ENCODE data around the gene PKD2. TPM values are rescaled to one million over a fixed set of nuclear protein-coding genes. Genes with fewer than 3 reads are reported as not detected.
A peak's percentile ranks its signal among the peaks of the same experiment; 100 is the strongest.

The PKD2 gene
- total and polyA plus RNA-seq, 2 of the 13 experiments (the other 11 are each of a cell fraction or from before 2014, with no cell fraction given) = 5.6 to 9.1 TPM

DNA sequence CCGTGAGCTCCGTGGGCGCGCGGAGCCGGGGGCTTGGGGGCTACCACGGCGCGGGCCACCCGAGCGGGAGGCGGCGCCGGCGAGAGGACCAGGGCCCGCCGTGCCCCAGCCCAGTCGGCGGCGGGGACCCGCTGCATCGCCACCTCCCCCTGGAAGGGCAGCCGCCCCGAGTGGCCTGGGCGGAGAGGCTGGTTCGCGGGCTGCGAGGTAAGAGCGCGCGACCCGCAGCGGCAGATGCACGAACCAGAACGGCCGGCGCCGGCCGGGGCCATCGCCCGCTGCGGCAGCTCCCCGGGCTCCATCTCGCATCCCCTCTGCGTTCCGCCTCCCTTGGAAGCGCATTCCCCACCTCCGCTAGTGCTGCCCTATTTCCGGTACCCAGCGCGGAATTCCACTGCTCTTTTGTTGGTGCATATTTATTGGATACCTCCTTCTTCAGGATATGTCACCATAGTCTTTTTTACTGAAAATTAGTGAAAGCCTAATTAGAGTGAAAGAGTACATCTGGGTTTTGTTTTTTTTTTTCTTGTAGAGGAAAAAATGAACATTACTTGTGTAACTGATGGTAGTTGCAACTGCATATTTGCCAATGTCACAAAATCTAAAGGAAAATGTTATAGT, 797 bp downstream of the PKD2 start (continued):
- TF ChIP-seq ZFX (CRISPR knock-in tag; IDR thresholded peaks at IDR 0.05; ENCODE audit: low read depth) (peak; percentile 19), TRAFD1 (CRISPR knock-in tag; IDR thresholded peaks at IDR 0.05; ENCODE audit: borderline replicate concordance) (no peak), HMGA1 (CRISPR knock-in tag; conservative IDR thresholded peaks at IDR 0.05) (no peak), TEAD3 (CRISPR knock-in tag; optimal IDR thresholded peaks at IDR 0.05; ENCODE audit: borderline replicate concordance) (peak; percentile 61), ZNF619 (CRISPR knock-in tag; IDR thresholded peaks at IDR 0.05) (no peak), KDM1A (CRISPR knock-in tag; IDR thresholded peaks at IDR 0.05) (0 out of 2 replicates have a peak, but pooled peaks have one; percentile 11), ZNF746 (CRISPR knock-in tag; IDR thresholded peaks at IDR 0.05) (no peak), NONO (IDR thresholded peaks at IDR 0.05) (no peak), NONO (CRISPR knock-in tag; conservative IDR thresholded peaks at IDR 0.05) (no peak), ZC3H4 (CRISPR knock-in tag; IDR thresholded peaks at IDR 0.05; ENCODE audit: borderline replicate concordance) (no peak), ZNF776 (CRISPR knock-in tag; IDR thresholded peaks at IDR 0.05) (peak; percentile 29; the same call in 1 of the 2 replicates), ZNF800 (CRISPR knock-in tag; IDR thresholded peaks at IDR 0.05) (0 out of 2 replicates have a peak, but pooled peaks have one; percentile 68), SYNCRIP (IDR thresholded peaks at IDR 0.05; ENCODE audit: insufficient read depth, low read depth, low read length) (no peak), ZFP91 (CRISPR knock-in tag; IDR thresholded peaks at IDR 0.05; ENCODE audit: borderline replicate concordance) (0 out of 2 replicates have a peak, but pooled peaks have one; percentile 26)
- TF ChIP-seq, protein P1, sequence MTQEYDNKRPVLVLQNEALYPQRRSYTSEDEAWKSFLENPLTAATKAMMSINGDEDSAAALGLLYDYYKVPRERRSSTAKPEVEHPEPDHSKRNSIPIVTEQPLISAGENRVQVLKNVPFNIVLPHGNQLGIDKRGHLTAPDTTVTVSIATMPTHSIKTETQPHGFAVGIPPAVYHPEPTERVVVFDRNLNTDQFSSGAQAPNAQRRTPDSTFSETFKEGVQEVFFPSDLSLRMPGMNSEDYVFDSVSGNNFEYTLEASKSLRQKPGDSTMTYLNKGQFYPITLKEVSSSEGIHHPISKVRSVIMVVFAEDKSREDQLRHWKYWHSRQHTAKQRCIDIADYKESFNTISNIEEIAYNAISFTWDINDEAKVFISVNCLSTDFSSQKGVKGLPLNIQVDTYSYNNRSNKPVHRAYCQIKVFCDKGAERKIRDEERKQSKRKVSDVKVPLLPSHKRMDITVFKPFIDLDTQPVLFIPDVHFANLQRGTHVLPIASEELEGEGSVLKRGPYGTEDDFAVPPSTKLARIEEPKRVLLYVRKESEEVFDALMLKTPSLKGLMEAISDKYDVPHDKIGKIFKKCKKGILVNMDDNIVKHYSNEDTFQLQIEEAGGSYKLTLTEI (CRISPR knock-in tag; conservative IDR thresholded peaks at IDR 0.05) = no peak
- TF ChIP-seq, protein P2, sequence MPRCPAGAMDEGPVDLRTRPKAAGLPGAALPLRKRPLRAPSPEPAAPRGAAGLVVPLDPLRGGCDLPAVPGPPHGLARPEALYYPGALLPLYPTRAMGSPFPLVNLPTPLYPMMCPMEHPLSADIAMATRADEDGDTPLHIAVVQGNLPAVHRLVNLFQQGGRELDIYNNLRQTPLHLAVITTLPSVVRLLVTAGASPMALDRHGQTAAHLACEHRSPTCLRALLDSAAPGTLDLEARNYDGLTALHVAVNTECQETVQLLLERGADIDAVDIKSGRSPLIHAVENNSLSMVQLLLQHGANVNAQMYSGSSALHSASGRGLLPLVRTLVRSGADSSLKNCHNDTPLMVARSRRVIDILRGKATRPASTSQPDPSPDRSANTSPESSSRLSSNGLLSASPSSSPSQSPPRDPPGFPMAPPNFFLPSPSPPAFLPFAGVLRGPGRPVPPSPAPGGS (CRISPR knock-in tag; IDR thresholded peaks at IDR 0.05) = no peak
- TF ChIP-seq, protein P3, sequence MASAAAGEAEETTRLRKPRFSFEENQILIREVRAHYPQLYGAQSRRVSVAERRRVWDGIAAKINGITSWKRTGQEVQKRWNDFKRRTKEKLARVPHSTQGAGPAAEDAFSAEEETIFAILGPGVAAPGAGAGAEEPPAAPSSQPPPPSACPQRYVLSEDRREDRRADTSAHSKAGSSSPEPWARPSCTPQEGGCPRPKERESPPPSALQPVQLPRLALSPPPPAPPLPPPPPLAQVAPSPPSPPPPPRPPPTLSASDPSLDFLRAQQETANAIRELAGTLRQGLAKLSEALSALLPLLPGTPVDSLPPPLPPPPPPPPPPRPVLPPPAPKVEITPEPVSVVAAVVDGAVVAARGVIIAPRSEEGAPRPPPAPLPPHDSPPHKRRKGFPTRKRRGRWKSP (CRISPR knock-in tag; IDR thresholded peaks at IDR 0.05) = 0 out of 2 replicates have a peak, but pooled peaks have one; percentile 43
- TF ChIP-seq, protein P4, sequence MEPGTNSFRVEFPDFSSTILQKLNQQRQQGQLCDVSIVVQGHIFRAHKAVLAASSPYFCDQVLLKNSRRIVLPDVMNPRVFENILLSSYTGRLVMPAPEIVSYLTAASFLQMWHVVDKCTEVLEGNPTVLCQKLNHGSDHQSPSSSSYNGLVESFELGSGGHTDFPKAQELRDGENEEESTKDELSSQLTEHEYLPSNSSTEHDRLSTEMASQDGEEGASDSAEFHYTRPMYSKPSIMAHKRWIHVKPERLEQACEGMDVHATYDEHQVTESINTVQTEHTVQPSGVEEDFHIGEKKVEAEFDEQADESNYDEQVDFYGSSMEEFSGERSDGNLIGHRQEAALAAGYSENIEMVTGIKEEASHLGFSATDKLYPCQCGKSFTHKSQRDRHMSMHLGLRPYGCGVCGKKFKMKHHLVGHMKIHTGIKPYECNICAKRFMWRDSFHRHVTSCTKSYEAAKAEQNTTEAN (CRISPR knock-in tag; conservative IDR thresholded peaks at IDR 0.05) = no peak

Data from HepG2 (cell line).